Choroid plexus epithelial cell (primary cell): ENCODE measurements around the gene LUZP1.

Experiments
- DNase-seq: peaks from one replicate; pipeline ENCODE4 v3.0.0-alpha.2; 2010; ENCODE audit warnings: low read depth
- H3K4me3 ChIP-seq: 2 replicates; pipeline ENCODE4 v1.5.1; 2011; ENCODE audit warnings: low read depth, mild to moderate bottlenecking, control low read depth, low read length, moderate library complexity
- TF ChIP-seq, protein P1 (sequence below): conservative IDR thresholded peaks from 2 replicates; pipeline ENCODE4 v1.5.1; 2011; ENCODE audit warnings: low read depth, mild to moderate bottlenecking, control low read depth, inconsistent platforms, low read length, moderate library complexity

The LUZP1 gene

DNA sequence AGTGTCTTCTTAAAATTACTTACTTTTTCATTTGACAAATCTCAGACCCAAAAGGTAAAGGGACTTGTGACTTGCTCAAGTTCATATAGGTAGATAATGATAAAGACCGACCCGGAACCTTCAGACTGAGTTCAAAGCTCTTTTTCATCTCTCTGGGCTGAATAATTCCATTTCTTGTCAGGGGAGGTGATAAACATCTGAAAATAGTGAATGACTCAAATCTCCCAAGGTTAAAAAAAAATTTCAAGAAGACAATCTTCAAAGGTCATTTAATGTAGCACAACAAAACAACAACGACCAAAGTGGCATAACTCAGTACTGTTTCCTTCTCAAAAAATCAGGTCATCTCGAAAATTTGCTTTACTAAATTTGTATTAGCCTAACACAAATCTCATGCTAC is 20.6 kb downstream of the LUZP1 start:
- TF ChIP-seq, protein P1, sequence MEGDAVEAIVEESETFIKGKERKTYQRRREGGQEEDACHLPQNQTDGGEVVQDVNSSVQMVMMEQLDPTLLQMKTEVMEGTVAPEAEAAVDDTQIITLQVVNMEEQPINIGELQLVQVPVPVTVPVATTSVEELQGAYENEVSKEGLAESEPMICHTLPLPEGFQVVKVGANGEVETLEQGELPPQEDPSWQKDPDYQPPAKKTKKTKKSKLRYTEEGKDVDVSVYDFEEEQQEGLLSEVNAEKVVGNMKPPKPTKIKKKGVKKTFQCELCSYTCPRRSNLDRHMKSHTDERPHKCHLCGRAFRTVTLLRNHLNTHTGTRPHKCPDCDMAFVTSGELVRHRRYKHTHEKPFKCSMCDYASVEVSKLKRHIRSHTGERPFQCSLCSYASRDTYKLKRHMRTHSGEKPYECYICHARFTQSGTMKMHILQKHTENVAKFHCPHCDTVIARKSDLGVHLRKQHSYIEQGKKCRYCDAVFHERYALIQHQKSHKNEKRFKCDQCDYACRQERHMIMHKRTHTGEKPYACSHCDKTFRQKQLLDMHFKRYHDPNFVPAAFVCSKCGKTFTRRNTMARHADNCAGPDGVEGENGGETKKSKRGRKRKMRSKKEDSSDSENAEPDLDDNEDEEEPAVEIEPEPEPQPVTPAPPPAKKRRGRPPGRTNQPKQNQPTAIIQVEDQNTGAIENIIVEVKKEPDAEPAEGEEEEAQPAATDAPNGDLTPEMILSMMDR, result no peak
- H3K4me3 ChIP-seq, result no peak overlapping the region
- DNase-seq, result no peak

GRCh38 chr1:23140940-23141596 is 27.6 kb downstream of the LUZP1 start:
- TF ChIP-seq, protein P1, result no peak
- no peak for DNase-seq
- no peak overlapping the region for H3K4me3 ChIP-seq

DNA sequence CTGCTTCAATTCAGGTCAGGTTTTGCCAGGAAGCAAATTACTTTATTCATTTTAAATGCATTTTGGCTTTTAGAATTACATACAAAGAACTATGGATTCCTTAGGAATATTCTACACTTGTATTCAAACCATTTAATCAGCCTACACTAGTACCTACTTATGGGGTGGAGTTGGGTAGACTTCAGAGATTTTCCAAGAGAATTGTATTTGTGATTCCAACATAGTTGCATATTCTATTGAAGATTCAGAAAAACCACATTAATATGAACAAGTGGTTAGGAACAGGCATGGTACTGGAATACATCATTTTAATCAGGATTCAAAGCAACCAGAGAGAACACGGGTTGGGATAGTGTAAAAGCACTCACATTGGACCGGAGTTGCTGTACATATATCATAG is 33.4 kb downstream of the LUZP1 start:
- TF ChIP-seq, protein P1, result no peak
- no peak overlapping the region for H3K4me3 ChIP-seq

DNA sequence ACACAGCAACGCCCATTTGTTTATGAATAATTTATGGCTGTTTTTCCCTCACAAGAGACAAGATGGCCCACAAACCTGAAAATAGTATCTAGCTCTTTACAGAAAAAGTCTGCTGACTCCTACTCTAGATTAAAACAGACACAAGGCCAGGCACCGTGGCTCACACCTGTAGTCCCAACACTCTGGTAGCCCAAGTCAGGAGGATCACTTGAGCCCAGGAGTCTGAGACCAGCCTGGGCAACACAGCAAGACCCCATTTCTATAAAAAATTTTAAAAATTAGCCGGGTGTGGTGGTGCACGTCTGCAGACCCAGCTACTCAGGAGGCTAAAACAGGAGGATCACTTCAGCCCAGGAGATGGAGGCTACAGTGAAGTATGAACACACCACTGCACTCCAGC is 34.6 kb downstream of the LUZP1 start:
- TF ChIP-seq, protein P1, result no peak
- H3K4me3 ChIP-seq, result no peak overlapping the region
- no peak for DNase-seq

More for the DNA sequence above, 33.4 kb downstream of the LUZP1 start:
- DNase-seq, result no peak

- TF ChIP-seq, protein P1, result no peak
Measured at GRCh38 chr1:23133587-23133986, 35.1 kb downstream of the LUZP1 start.

DNA sequence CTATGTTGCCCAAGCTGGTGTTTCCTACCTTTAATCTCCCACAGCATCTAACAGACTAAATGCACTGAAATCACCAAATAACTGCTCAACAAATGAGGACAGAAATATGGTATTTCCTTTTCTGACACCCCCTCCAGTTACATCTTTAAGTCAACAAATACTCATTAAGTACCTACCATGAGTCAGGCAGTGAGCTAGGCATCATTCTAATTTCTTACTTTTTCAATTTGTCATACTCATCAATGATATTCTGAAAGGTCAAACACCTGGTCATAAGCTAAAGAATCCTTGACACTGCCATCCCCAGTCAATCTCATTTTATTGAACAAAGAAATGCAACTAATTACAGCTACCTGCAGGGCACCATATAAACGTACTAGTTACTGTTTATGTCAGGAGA is 36.6 kb downstream of the LUZP1 start:
- TF ChIP-seq, protein P1, result no peak
- DNase-seq, result no peak

More at GRCh38 chr1:23133587-23133986, 35.1 kb downstream of the LUZP1 start:
- DNase-seq, result no peak
- H3K4me3 ChIP-seq, result no peak overlapping the region

DNA sequence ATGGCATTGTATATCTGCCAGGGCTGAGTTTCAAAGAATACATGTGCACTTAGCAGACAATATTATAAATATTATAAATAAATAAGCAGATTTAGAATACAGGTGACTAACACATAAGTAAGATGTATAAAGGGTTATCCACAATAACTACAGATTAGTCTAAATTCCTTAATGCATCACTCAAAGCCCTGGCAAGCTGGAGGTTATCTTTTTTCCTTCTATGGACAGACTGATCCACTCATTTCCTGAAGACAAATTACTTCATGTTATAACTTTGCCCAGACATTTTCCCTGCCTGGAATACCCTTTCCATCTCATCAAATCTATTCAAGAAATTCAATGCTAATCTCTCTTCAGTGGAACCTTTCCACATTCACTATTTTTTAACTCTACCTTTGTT is 38.8 kb downstream of the LUZP1 start:
- no peak for DNase-seq
- TF ChIP-seq, protein P1, result no peak
- H3K4me3 ChIP-seq, result no peak overlapping the region

More for the DNA sequence above, 36.6 kb downstream of the LUZP1 start:
- no peak overlapping the region for H3K4me3 ChIP-seq
